ENCODE data around the gene IGFLR1. TPM values are rescaled to one million over a fixed set of nuclear protein-coding genes. Genes with fewer than 3 reads are reported as not detected.

IGFLR1 gene
- 2.3 and 3.1 TPM in 2 replicates for total RNA-seq
- long read RNA-seq, partial matches to known transcripts = 1 of 1 reads
- long read RNA-seq, other reads (novel, unspliced or antisense) = 0 of 1 reads

GRCh38 chr19:35742121-35742724 is at the start of gene IGFLR1:
IGFLR1 (minus strand) TSS chr19:35742452; CDS start chr19:35741180, 1,272 bp downstream.
- Mint-ChIP-seq H3K4me1 (ENCODE audit: unreplicated experiment) (peaks cover 32% of the 10 kb centered on the region), H3K4me3 (ENCODE audit: unreplicated experiment) (peak within 1 kb of the TSS; percentile 14), H3K27me3 (ENCODE audit: unreplicated experiment) (no peaks in the 10 kb centered on the region), H3K9me3 (ENCODE audit: unreplicated experiment) (no peaks in the 10 kb centered on the region), H3K36me3 (ENCODE audit: unreplicated experiment) (peaks cover 15% of the 10 kb centered on the region), H3K27ac (ENCODE audit: unreplicated experiment) (peak within 1 kb of the TSS; percentile 14)
- DNase-seq (ENCODE audit: extremely low spot score, unreplicated experiment) = no peak
- TF ChIP-seq CTCF (IDR thresholded peaks at IDR 0.05) = no peak

GRCh38 chr19:35791814-35792279 is 49.6 kb upstream of the IGFLR1 start:
- DNase-seq (ENCODE audit: extremely low spot score, unreplicated experiment) = no peak
- no peaks in the 10 kb centered on the region for H3K9me3 Mint-ChIP-seq (ENCODE audit: unreplicated experiment)
- no peaks in the 10 kb centered on the region for H3K27me3 Mint-ChIP-seq (ENCODE audit: unreplicated experiment)
- no peaks in the 10 kb centered on the region for H3K4me1 Mint-ChIP-seq (ENCODE audit: unreplicated experiment)
- no peak overlapping the region for H3K4me3 Mint-ChIP-seq (ENCODE audit: unreplicated experiment)
- no peak overlapping the region for H3K27ac Mint-ChIP-seq (ENCODE audit: unreplicated experiment)
- no peak for TF ChIP-seq CTCF (IDR thresholded peaks at IDR 0.05)
- no peaks in the 10 kb centered on the region for H3K36me3 Mint-ChIP-seq (ENCODE audit: unreplicated experiment)

- TF ChIP-seq CTCF (IDR thresholded peaks at IDR 0.05) = no peak
- Mint-ChIP-seq H3K4me1 (ENCODE audit: unreplicated experiment) (no peaks in the 10 kb centered on the region), H3K4me3 (ENCODE audit: unreplicated experiment) (no peak overlapping the region), H3K9me3 (ENCODE audit: unreplicated experiment) (no peaks in the 10 kb centered on the region), H3K36me3 (ENCODE audit: unreplicated experiment) (no peaks in the 10 kb centered on the region), H3K27ac (ENCODE audit: unreplicated experiment) (no peak overlapping the region), H3K27me3 (ENCODE audit: unreplicated experiment) (no peaks in the 10 kb centered on the region)
- no peak for DNase-seq (ENCODE audit: extremely low spot score, unreplicated experiment)
Observed at GRCh38 chr19:35790981-35791813, 48.9 kb upstream of the IGFLR1 start.

GRCh38 chr19:35789978-35790944 is 48.0 kb upstream of the IGFLR1 start:
- no peaks in the 10 kb centered on the region for H3K9me3 Mint-ChIP-seq (ENCODE audit: unreplicated experiment)
- H3K27ac Mint-ChIP-seq (ENCODE audit: unreplicated experiment) = no peak overlapping the region
- no peak for TF ChIP-seq CTCF (IDR thresholded peaks at IDR 0.05)
- no peak for DNase-seq (ENCODE audit: extremely low spot score, unreplicated experiment)
- no peaks in the 10 kb centered on the region for H3K36me3 Mint-ChIP-seq (ENCODE audit: unreplicated experiment)
- no peaks in the 10 kb centered on the region for H3K4me1 Mint-ChIP-seq (ENCODE audit: unreplicated experiment)
- no peak overlapping the region for H3K4me3 Mint-ChIP-seq (ENCODE audit: unreplicated experiment)
- no peaks in the 10 kb centered on the region for H3K27me3 Mint-ChIP-seq (ENCODE audit: unreplicated experiment)

Measured in osteocyte (in vitro differentiated cells).